ENCODE data around the gene ERN2. TPM values are rescaled to one million over a fixed set of nuclear protein-coding genes. Genes with fewer than 3 reads are reported as not detected.

Gene ERN2
- total and polyA plus RNA-seq, 2 donors (not counting 1 experiment from before 2014, with no cell fraction given), result 0.83 TPM; not detected in 1

GRCh38 chr16:23673971-23674614 lies 38.9 kb downstream of the ERN2 start:
- H3K27me3 ChIP-seq (ENCODE audit: control insufficient read depth, insufficient read depth, low read length), result no peaks in the 10 kb centered on the region
- H3K9me3 ChIP-seq (ENCODE audit: control insufficient read depth, insufficient read depth, low read depth, low read length), result no peaks in the 10 kb centered on the region
- H3K79me2 ChIP-seq (ENCODE audit: control insufficient read depth, insufficient read depth, low read length), result peaks cover 4% of the 10 kb centered on the region
- H3K4me3 ChIP-seq (replicated peaks in 1 of 4; ENCODE audit: control extremely low read depth in 1 of 4, insufficient read depth in 1 of 4, low read depth in 3 of 4, low read length in 4 of 4), result no peak overlapping the region
- H3K4me1 ChIP-seq (ENCODE audit: control insufficient read depth, extremely low read depth, insufficient read depth, low read length), result peaks cover 18% of the 10 kb centered on the region
- no peak overlapping the region for H3K9ac ChIP-seq (ENCODE audit: insufficient read depth, low read length)
- H3K27ac ChIP-seq (ENCODE audit: insufficient read depth, low read length), result no peak overlapping the region
- no peak overlapping the region for H2AFZ ChIP-seq (ENCODE audit: low read length)
- no peak for TF ChIP-seq CTCF (conservative IDR thresholded peaks at IDR 0.05 in 1 of 2, IDR thresholded peaks at IDR 0.05 in 1 of 2; ENCODE audit: low read depth in 1 of 2, low read length in 2 of 2)
- no peak for TF ChIP-seq EZH2 (IDR thresholded peaks at IDR 0.05; ENCODE audit: low read length, missing control alignments)
- no peak overlapping the region for H3K4me2 ChIP-seq (ENCODE audit: extremely low read depth, insufficient read depth, low read length)
- DNase-seq (ENCODE audit: low read depth in 2 of 2), result peak in 1 of 2 donors; percentile 38
- no peaks in the 10 kb centered on the region for H4K20me1 ChIP-seq (ENCODE audit: control insufficient read depth, extremely low read depth, insufficient read depth, low read length)
- H3K36me3 ChIP-seq (ENCODE audit: control insufficient read depth, insufficient read depth, low read length), result peaks cover 2% of the 10 kb centered on the region

- TF ChIP-seq CTCF (conservative IDR thresholded peaks at IDR 0.05 in 1 of 2, IDR thresholded peaks at IDR 0.05 in 1 of 2; ENCODE audit: low read depth in 1 of 2, low read length in 2 of 2) (no peak), EZH2 (IDR thresholded peaks at IDR 0.05; ENCODE audit: low read length, missing control alignments) (no peak)
- Histone ChIP-seq H3K27ac (ENCODE audit: insufficient read depth, low read length) (peak overlapping the region; percentile 50), H3K4me2 (ENCODE audit: extremely low read depth, insufficient read depth, low read length) (peak overlapping the region; percentile 65)
These were observed 42.8 kb downstream of the ERN2 start for GRCh38 chr16:23670137-23670776.

GRCh38 chr16:23668873-23669272 lies 44.1 kb downstream of the ERN2 start:
- peaks cover 17% of the 10 kb centered on the region for H3K4me1 ChIP-seq (ENCODE audit: control insufficient read depth, extremely low read depth, insufficient read depth, low read length)
- H3K79me2 ChIP-seq (ENCODE audit: control insufficient read depth, insufficient read depth, low read length), result no peaks in the 10 kb centered on the region
- TF ChIP-seq CTCF (conservative IDR thresholded peaks at IDR 0.05 in 1 of 2, IDR thresholded peaks at IDR 0.05 in 1 of 2; ENCODE audit: low read depth in 1 of 2, low read length in 2 of 2) (no peak), EZH2 (IDR thresholded peaks at IDR 0.05; ENCODE audit: low read length, missing control alignments) (no peak)
- peak overlapping the region; percentile 71 for H3K27ac ChIP-seq (ENCODE audit: insufficient read depth, low read length)
- peaks cover 10% of the 10 kb centered on the region for H3K36me3 ChIP-seq (ENCODE audit: control insufficient read depth, insufficient read depth, low read length)
- no peaks in the 10 kb centered on the region for H4K20me1 ChIP-seq (ENCODE audit: control insufficient read depth, extremely low read depth, insufficient read depth, low read length)
- H2AFZ ChIP-seq (ENCODE audit: low read length), result no peak overlapping the region
- H3K4me3 ChIP-seq (replicated peaks in 1 of 4; ENCODE audit: control extremely low read depth in 1 of 4, insufficient read depth in 1 of 4, low read depth in 3 of 4, low read length in 4 of 4), result no peak overlapping the region
- DNase-seq (ENCODE audit: low read depth in 2 of 2), result no peak
- H3K27me3 ChIP-seq (ENCODE audit: control insufficient read depth, insufficient read depth, low read length), result no peaks in the 10 kb centered on the region
- H3K4me2 ChIP-seq (ENCODE audit: extremely low read depth, insufficient read depth, low read length), result no peak overlapping the region
- no peak overlapping the region for H3K9ac ChIP-seq (ENCODE audit: insufficient read depth, low read length)
- H3K9me3 ChIP-seq (ENCODE audit: control insufficient read depth, insufficient read depth, low read depth, low read length), result no peaks in the 10 kb centered on the region

More at GRCh38 chr16:23670137-23670776, 42.8 kb downstream of the ERN2 start:
- no peak overlapping the region for H3K4me3 ChIP-seq (replicated peaks in 1 of 4; ENCODE audit: control extremely low read depth in 1 of 4, insufficient read depth in 1 of 4, low read depth in 3 of 4, low read length in 4 of 4)
- no peaks in the 10 kb centered on the region for H4K20me1 ChIP-seq (ENCODE audit: control insufficient read depth, extremely low read depth, insufficient read depth, low read length)
- no peaks in the 10 kb centered on the region for H3K27me3 ChIP-seq (ENCODE audit: control insufficient read depth, insufficient read depth, low read length)
- H3K4me1 ChIP-seq (ENCODE audit: control insufficient read depth, extremely low read depth, insufficient read depth, low read length), result peaks cover 17% of the 10 kb centered on the region
- H3K9me3 ChIP-seq (ENCODE audit: control insufficient read depth, insufficient read depth, low read depth, low read length), result no peaks in the 10 kb centered on the region
- no peak overlapping the region for H3K9ac ChIP-seq (ENCODE audit: insufficient read depth, low read length)
- H3K79me2 ChIP-seq (ENCODE audit: control insufficient read depth, insufficient read depth, low read length), result no peaks in the 10 kb centered on the region
- H2AFZ ChIP-seq (ENCODE audit: low read length), result no peak overlapping the region
- peaks cover 7% of the 10 kb centered on the region for H3K36me3 ChIP-seq (ENCODE audit: control insufficient read depth, insufficient read depth, low read length)
- peak; percentile 91 to 93 for DNase-seq (ENCODE audit: low read depth in 2 of 2)

All from fibroblast of lung (primary cell).